Measurements from ENCODE around the gene MAOB.

DNA sequence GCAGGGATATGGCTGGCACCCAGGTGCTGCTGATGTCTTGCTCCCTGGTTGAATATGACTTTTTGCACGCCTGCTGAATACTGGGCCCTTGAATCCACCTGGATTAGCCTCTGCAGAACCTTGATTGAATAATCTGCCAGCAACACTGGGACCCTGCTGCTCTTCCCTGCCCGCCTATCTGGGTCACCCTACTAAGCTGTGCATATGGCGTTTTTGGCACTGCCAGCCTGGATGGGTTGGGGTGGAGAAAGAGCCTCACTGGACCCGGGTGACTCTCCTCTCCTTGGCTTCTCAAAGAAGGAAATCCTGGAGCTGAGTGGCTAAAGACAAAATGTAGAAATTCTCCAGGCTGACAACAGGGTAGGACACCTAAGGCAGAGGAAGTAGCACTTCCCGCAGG, 126.2 kb downstream of the MAOB start:
- TF ChIP-seq SP1 (IDR thresholded peaks at IDR 0.05) (no peak), CTBP1 (IDR thresholded peaks at IDR 0.05; ENCODE audit: borderline replicate concordance) (no peak), FOXM1 (IDR thresholded peaks at IDR 0.05; ENCODE audit: borderline replicate concordance) (no peak), BHLHE40 (IDR thresholded peaks at IDR 0.05; ENCODE audit: borderline replicate concordance) (no peak), TARDBP (IDR thresholded peaks at IDR 0.05) (no peak), HDGF (IDR thresholded peaks at IDR 0.05; ENCODE audit: borderline replicate concordance) (no peak), SUZ12 (IDR thresholded peaks at IDR 0.05) (no peak), LEF1 (IDR thresholded peaks at IDR 0.05; ENCODE audit: borderline replicate concordance) (no peak), ZNF384 (IDR thresholded peaks at IDR 0.05) (no peak), FOXA1 (IDR thresholded peaks at IDR 0.05) (no peak)
- TF ChIP-seq, protein P1, sequence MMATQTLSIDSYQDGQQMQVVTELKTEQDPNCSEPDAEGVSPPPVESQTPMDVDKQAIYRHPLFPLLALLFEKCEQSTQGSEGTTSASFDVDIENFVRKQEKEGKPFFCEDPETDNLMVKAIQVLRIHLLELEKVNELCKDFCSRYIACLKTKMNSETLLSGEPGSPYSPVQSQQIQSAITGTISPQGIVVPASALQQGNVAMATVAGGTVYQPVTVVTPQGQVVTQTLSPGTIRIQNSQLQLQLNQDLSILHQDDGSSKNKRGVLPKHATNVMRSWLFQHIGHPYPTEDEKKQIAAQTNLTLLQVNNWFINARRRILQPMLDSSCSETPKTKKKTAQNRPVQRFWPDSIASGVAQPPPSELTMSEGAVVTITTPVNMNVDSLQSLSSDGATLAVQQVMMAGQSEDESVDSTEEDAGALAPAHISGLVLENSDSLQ (IDR thresholded peaks at IDR 0.05) = no peak
